ENCODE measurements around the gene ADRA1B. TPM values are rescaled to one million over a fixed set of nuclear protein-coding genes. Genes with fewer than 3 reads are reported as not detected.
A peak's percentile ranks its signal among the peaks of the same experiment; 100 is the strongest.

The ADRA1B gene
- total RNA-seq, 2 experiments from 2014 or later, result not detected

DNA sequence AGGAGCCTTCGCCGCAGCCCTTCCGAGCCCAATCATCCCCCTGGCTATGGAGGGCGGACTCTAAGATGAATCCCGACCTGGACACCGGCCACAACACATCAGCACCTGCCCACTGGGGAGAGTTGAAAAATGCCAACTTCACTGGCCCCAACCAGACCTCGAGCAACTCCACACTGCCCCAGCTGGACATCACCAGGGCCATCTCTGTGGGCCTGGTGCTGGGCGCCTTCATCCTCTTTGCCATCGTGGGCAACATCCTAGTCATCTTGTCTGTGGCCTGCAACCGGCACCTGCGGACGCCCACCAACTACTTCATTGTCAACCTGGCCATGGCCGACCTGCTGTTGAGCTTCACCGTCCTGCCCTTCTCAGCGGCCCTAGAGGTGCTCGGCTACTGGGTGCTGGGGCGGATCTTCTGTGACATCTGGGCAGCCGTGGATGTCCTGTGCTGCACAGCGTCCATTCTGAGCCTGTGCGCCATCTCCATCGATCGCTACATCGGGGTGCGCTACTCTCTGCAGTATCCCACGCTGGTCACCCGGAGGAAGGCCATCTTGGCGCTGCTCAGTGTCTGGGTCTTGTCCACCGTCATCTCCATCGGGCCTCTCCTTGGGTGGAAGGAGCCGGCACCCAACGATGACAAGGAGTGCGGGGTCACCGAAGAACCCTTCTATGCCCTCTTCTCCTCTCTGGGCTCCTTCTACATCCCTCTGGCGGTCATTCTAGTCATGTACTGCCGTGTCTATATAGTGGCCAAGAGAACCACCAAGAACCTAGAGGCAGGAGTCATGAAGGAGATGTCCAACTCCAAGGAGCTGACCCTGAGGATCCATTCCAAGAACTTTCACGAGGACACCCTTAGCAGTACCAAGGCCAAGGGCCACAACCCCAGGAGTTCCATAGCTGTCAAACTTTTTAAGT, 819 bp downstream of the ADRA1B start:
- Mint-ChIP-seq H3K27ac (no peak overlapping the region), H3K27me3 (peaks cover 49% of the 10 kb centered on the region), H3K4me3 (peak overlapping the region; percentile 7), H3K4me1 (ENCODE audit: low read depth) (peaks cover 10% of the 10 kb centered on the region), H3K9me3 (no peaks in the 10 kb centered on the region), H3K36me3 (no peaks in the 10 kb centered on the region)
- no peak for DNase-seq
- ChIA-PET CTCF (interaction anchor here (0.6 to 2.5 kb wide), 5 partner anchors 70 to 631 kb away, joined by 3 to 14 read pairs (median 7); no protein-coding TSS in a partner anchor), POLR2A (no interaction called here)
- intact Hi-C loops (cut with micrococcal nuclease), result loop anchor here (1.0 to 5.0 kb wide), 5 partner anchors 155 to 630 kb away; partner anchors contain the start of gene IL12B

DNA sequence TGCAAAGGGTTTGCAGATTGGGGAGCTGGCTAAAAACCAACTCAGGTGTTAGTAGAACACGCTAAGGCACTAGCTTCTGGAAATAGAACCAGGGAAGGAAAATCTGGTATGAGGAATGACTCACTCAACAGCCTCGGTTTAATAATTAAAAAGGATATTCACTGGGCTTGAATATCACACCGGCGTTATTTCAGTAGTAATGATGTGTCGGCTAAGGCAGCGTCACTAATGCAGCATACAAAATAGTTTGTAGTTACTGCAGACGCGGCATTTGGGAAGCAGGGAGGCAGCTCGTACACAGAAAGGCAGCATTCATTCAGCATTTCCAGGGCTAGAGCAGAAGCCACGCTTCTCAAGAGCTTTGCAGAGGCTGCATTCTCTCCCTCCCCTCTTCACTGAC, 1.7 kb downstream of the ADRA1B start:
- H3K27ac Mint-ChIP-seq, result no peak overlapping the region
- peaks cover 45% of the 10 kb centered on the region for H3K27me3 Mint-ChIP-seq
- intact Hi-C loops (cut with micrococcal nuclease), result loop anchor here (2.0 to 5.0 kb wide), 4 partner anchors 156 to 631 kb away; partner anchors contain the start of gene IL12B
- DNase-seq, result no peak
- no peak overlapping the region for H3K4me3 Mint-ChIP-seq
- H3K9me3 Mint-ChIP-seq, result no peaks in the 10 kb centered on the region
- H3K36me3 Mint-ChIP-seq, result no peaks in the 10 kb centered on the region
- H3K4me1 Mint-ChIP-seq (ENCODE audit: low read depth), result peaks cover 10% of the 10 kb centered on the region
- CTCF ChIA-PET, result interaction anchor here (1.8 to 2.5 kb wide), 3 partner anchors 69 to 473 kb away, joined by 7 to 14 read pairs (median 9); no protein-coding TSS in a partner anchor
- POLR2A ChIA-PET, result no interaction called here

GRCh38 chr5:159921721-159922120, 5.4 kb downstream of the ADRA1B start:
- Mint-ChIP-seq H3K27me3 (peaks cover 36% of the 10 kb centered on the region), H3K36me3 (no peaks in the 10 kb centered on the region), H3K4me1 (ENCODE audit: low read depth) (peaks cover 6% of the 10 kb centered on the region), H3K9me3 (no peaks in the 10 kb centered on the region), H3K4me3 (no peak overlapping the region), H3K27ac (no peak overlapping the region)
- no peak for DNase-seq
- POLR2A ChIA-PET, result no interaction called here
- intact Hi-C loops (cut with micrococcal nuclease), result no loop called here
- CTCF ChIA-PET, result no interaction called here

GRCh38 chr5:159923008-159923407, 6.7 kb downstream of the ADRA1B start:
- CTCF ChIA-PET, result no interaction called here
- intact Hi-C loops (cut with micrococcal nuclease), result no loop called here

GRCh38 chr5:159928122-159928909, 12.0 kb downstream of the ADRA1B start:
- Mint-ChIP-seq H3K9me3 (no peaks in the 10 kb centered on the region), H3K4me3 (no peak overlapping the region), H3K4me1 (ENCODE audit: low read depth) (no peaks in the 10 kb centered on the region), H3K27ac (no peak overlapping the region), H3K36me3 (no peaks in the 10 kb centered on the region), H3K27me3 (peaks cover 30% of the 10 kb centered on the region)
- intact Hi-C loops (cut with micrococcal nuclease), result no loop called here
- DNase-seq, result no peak
- POLR2A ChIA-PET, result no interaction called here
- CTCF ChIA-PET, result interaction anchor here (1.3 kb wide), 1 partner anchor 59 kb away, joined by 3 read pairs; no protein-coding TSS in a partner anchor

More at GRCh38 chr5:159923008-159923407, 6.7 kb downstream of the ADRA1B start:
- POLR2A ChIA-PET, result no interaction called here
- H3K9me3 Mint-ChIP-seq, result no peaks in the 10 kb centered on the region
- H3K4me1 Mint-ChIP-seq (ENCODE audit: low read depth), result no peaks in the 10 kb centered on the region
- H3K4me3 Mint-ChIP-seq, result no peak overlapping the region
- no peaks in the 10 kb centered on the region for H3K36me3 Mint-ChIP-seq
- no peak for DNase-seq
- H3K27me3 Mint-ChIP-seq, result peaks cover 26% of the 10 kb centered on the region
- H3K27ac Mint-ChIP-seq, result no peak overlapping the region

DNA sequence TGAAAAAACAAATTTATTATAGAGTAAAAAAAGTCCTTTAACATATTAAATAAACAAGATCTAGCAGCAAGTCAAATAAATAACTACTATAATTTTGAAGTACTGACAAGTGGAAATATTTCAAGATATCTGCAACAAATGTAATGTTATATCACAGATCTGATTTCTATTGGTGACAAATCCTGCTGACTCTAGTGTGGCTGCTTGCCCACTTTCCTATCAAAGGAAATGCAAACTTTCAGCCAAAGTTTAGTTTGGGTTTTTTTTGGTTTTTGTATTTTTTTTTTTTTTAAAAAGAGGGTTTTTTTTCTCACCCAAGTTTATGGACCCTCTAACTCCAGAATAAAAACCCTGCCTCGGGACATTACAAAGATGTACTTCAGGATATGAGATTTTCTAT, 12.9 kb downstream of the ADRA1B start:
- ChIA-PET CTCF (no interaction called here), POLR2A (no interaction called here)
- H3K9me3 Mint-ChIP-seq, result no peaks in the 10 kb centered on the region
- DNase-seq, result no peak
- no peak overlapping the region for H3K27ac Mint-ChIP-seq
- intact Hi-C loops (cut with micrococcal nuclease), result no loop called here
- no peak overlapping the region for H3K4me3 Mint-ChIP-seq
- no peaks in the 10 kb centered on the region for H3K36me3 Mint-ChIP-seq
- H3K4me1 Mint-ChIP-seq (ENCODE audit: low read depth), result no peaks in the 10 kb centered on the region
- H3K27me3 Mint-ChIP-seq, result peaks cover 30% of the 10 kb centered on the region

- no peaks in the 10 kb centered on the region for H3K36me3 Mint-ChIP-seq
- DNase-seq, result no peak
- CTCF ChIA-PET, result interaction anchor here (1.1 kb wide), 1 partner anchor 54 kb away, joined by 3 read pairs; no protein-coding TSS in a partner anchor
- no peaks in the 10 kb centered on the region for H3K4me1 Mint-ChIP-seq (ENCODE audit: low read depth)
- POLR2A ChIA-PET, result no interaction called here
- intact Hi-C loops (cut with micrococcal nuclease), result no loop called here
- H3K9me3 Mint-ChIP-seq, result no peaks in the 10 kb centered on the region
- H3K4me3 Mint-ChIP-seq, result no peak overlapping the region
- H3K27ac Mint-ChIP-seq, result no peak overlapping the region
- peaks cover 17% of the 10 kb centered on the region for H3K27me3 Mint-ChIP-seq
Measured at GRCh38 chr5:159933531-159934485, 17.5 kb downstream of the ADRA1B start.

DNA sequence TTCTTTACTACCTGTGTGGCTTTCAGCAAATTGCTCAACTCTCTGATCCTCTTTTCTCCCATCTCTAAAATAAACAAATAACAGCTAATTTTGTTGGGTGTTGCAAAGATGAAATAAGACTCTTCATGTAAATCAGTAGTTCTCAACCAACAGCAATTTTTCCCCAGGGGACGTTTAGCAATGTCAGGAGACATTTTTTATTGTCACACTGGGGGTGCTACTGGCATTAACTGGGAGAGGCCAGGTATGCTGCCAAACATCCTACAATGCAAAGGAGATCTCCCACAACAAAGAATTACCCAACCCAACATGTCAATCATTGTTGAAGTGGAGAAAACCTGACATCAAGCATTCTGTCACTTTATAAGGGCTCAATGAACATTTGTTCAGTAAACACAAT, 19.7 kb downstream of the ADRA1B start:
- CTCF ChIA-PET, result no interaction called here
- peaks cover 16% of the 10 kb centered on the region for H3K27me3 Mint-ChIP-seq
- POLR2A ChIA-PET, result no interaction called here
- no peak overlapping the region for H3K27ac Mint-ChIP-seq
- H3K4me3 Mint-ChIP-seq, result no peak overlapping the region
- DNase-seq, result no peak
- intact Hi-C loops (cut with micrococcal nuclease), result no loop called here
- H3K4me1 Mint-ChIP-seq (ENCODE audit: low read depth), result no peaks in the 10 kb centered on the region
- H3K36me3 Mint-ChIP-seq, result no peaks in the 10 kb centered on the region
- H3K9me3 Mint-ChIP-seq, result no peaks in the 10 kb centered on the region

GRCh38 chr5:159936686-159937329, 20.5 kb downstream of the ADRA1B start:
- H3K36me3 Mint-ChIP-seq, result no peaks in the 10 kb centered on the region
- ChIA-PET POLR2A (no interaction called here), CTCF (no interaction called here)
- H3K27ac Mint-ChIP-seq, result no peak overlapping the region
- H3K4me3 Mint-ChIP-seq, result no peak overlapping the region
- intact Hi-C loops (cut with micrococcal nuclease), result no loop called here
- no peaks in the 10 kb centered on the region for H3K9me3 Mint-ChIP-seq
- DNase-seq, result no peak
- H3K27me3 Mint-ChIP-seq, result peaks cover 18% of the 10 kb centered on the region
- no peaks in the 10 kb centered on the region for H3K4me1 Mint-ChIP-seq (ENCODE audit: low read depth)

- ChIA-PET CTCF (no interaction called here), POLR2A (no interaction called here)
- H3K36me3 Mint-ChIP-seq, result no peaks in the 10 kb centered on the region
Measured at GRCh38 chr5:159937580-159937979, 21.3 kb downstream of the ADRA1B start.

DNA sequence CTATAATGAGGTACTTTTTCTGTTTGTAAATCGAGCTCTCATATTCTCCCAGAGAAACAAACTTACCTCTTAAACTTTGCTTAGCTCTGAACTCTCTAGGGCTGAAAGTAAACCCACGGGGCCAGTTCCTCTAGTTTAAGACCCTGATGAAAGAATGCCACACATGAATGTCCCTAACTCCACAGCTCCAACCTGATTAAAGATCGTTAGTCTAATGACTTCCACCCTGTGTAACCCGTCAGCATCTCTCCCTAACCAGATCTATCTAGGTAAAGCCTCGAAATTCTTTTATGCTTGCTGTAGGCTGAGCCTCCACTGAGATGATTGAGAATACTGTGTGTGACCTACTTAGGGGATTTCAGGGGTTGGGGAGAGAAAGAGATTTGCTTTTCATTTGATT, 27.0 kb downstream of the ADRA1B start:
- DNase-seq, result no peak
- Mint-ChIP-seq H3K4me1 (ENCODE audit: low read depth) (no peaks in the 10 kb centered on the region), H3K4me3 (no peak overlapping the region), H3K36me3 (no peaks in the 10 kb centered on the region), H3K27ac (no peak overlapping the region), H3K9me3 (no peaks in the 10 kb centered on the region), H3K27me3 (peaks cover 15% of the 10 kb centered on the region)
- intact Hi-C loops (cut with micrococcal nuclease), result no loop called here
- CTCF ChIA-PET, result no interaction called here
- POLR2A ChIA-PET, result no interaction called here

More at GRCh38 chr5:159937580-159937979, 21.3 kb downstream of the ADRA1B start:
- intact Hi-C loops (cut with micrococcal nuclease), result no loop called here
- Mint-ChIP-seq H3K4me3 (no peak overlapping the region), H3K27me3 (peaks cover 17% of the 10 kb centered on the region), H3K9me3 (no peaks in the 10 kb centered on the region), H3K27ac (no peak overlapping the region), H3K4me1 (ENCODE audit: low read depth) (no peaks in the 10 kb centered on the region)
- DNase-seq, result no peak

Measured in activated CD4-positive, alpha-beta memory T cell treated with anti-CD3 and anti-CD28 coated beads for 36 hours (primary cell).